HL-60 (cell line): Measurements from ENCODE around the gene SETD5.

Experiments used
- DNase-seq, 2 experiments: peaks; one replicate each; pipeline ENCODE4 v3.0.0-alpha.2; 2010 to 2020; ENCODE audit warnings: low read depth in 1 of 2, low spot score in 1 of 2
- H3K27ac ChIP-seq: fragments of 250-450 bp; sonication (Bioruptor Pico); replicated peaks from 2 replicates; pipeline ENCODE4 v1.5.1; 2020; ENCODE audit warnings: mild to moderate bottlenecking, moderate library complexity
- H3K27me3 ChIP-seq: fragments of 250-450 bp; sonication (Bioruptor Pico); 2 replicates; pipeline ENCODE4 v1.5.1; 2021; ENCODE audit warnings: mild to moderate bottlenecking, moderate library complexity; ENCODE audit not compliant: insufficient read depth, poor library complexity, severe bottlenecking
- H3K4me3 ChIP-seq: replicated peaks from 2 replicates; pipeline ENCODE4 v1.5.1; 2011; ENCODE audit warnings: mild to moderate bottlenecking, control low read depth, low read length; ENCODE audit not compliant: insufficient read depth
- CTCF ChIP-seq: IDR thresholded peaks from one replicate; pipeline ENCODE4 v1.5.1; 2011; ENCODE audit warnings: low read length, control low read depth, inconsistent platforms; ENCODE audit not compliant: insufficient read depth
- GABPA ChIP-seq: IDR thresholded peaks from 2 replicates; pipeline ENCODE4 v1.6.1; 2012; ENCODE audit warnings: low read depth
- POLR2AphosphoS5 ChIP-seq: IDR thresholded peaks from 2 replicates; pipeline ENCODE4 v1.6.1; 2012; ENCODE audit warnings: low read depth
- REST ChIP-seq: IDR thresholded peaks from 2 replicates; pipeline ENCODE4 v1.6.1; 2012; ENCODE audit warnings: low read depth; ENCODE audit not compliant: insufficient replicate concordance
- SPI1 ChIP-seq: IDR thresholded peaks from 2 replicates; pipeline ENCODE4 v1.6.1; 2012; ENCODE audit warnings: low read depth, mild to moderate bottlenecking, borderline replicate concordance

SETD5 gene

GRCh38 chr3:9414826-9415225 lies 17.4 kb downstream of the SETD5 start:
- Histone ChIP-seq H3K27ac (no peak overlapping the region), H3K4me3 (no peak overlapping the region), H3K27me3 (no peaks in the 10 kb centered on the region)
- no peak for DNase-seq
- no peak for TF ChIP-seq POLR2AphosphoS5
- TF ChIP-seq CTCF, result no peak
- no peak for TF ChIP-seq GABPA
- TF ChIP-seq REST, result no peak
- no peak for TF ChIP-seq SPI1

- H3K4me3 ChIP-seq, result no peak overlapping the region
- TF ChIP-seq GABPA (no peak), POLR2AphosphoS5 (no peak), REST (no peak), CTCF (no peak), SPI1 (no peak)
- H3K27ac ChIP-seq, result no peak overlapping the region
- H3K27me3 ChIP-seq, result no peaks in the 10 kb centered on the region
- DNase-seq, result no peak
Observed at GRCh38 chr3:9415485-9416138, 18.2 kb downstream of the SETD5 start.

GRCh38 chr3:9416139-9416780 lies 18.8 kb downstream of the SETD5 start:
- Histone ChIP-seq H3K27ac (no peak overlapping the region), H3K27me3 (no peaks in the 10 kb centered on the region), H3K4me3 (no peak overlapping the region)
- DNase-seq, result no peak
- TF ChIP-seq REST, result no peak
- no peak for TF ChIP-seq SPI1
- TF ChIP-seq POLR2AphosphoS5, result no peak
- TF ChIP-seq GABPA, result no peak
- TF ChIP-seq CTCF, result no peak
